HEK293 (cell line): ENCODE data around the gene CDHR1.

Experiments used
- GFI1B ChIP-seq: fragments of 450-650 bp; formaldehyde crosslinking; IDR thresholded peaks from 2 replicates; pipeline ENCODE4 v1.5.1; 2016; ENCODE audit warnings: missing biosample characterization, missing genetic modification characterization
- GLIS2 ChIP-seq: fragments of 450-650 bp; formaldehyde crosslinking; IDR thresholded peaks from 2 replicates; pipeline ENCODE4 v1.5.1; 2016; ENCODE audit warnings: missing biosample characterization, missing genetic modification characterization
- KLF1 ChIP-seq: fragments of 450-650 bp; formaldehyde crosslinking; IDR thresholded peaks from 2 replicates; pipeline ENCODE4 v1.5.1; 2016; ENCODE audit warnings: missing biosample characterization, missing genetic modification characterization
- SP7 ChIP-seq: fragments of 450-650 bp; formaldehyde crosslinking; IDR thresholded peaks from 2 replicates; pipeline ENCODE4 v1.5.1; 2016; ENCODE audit warnings: missing biosample characterization, missing genetic modification characterization
- TCF7L2 ChIP-seq: IDR thresholded peaks from 2 replicates; pipeline ENCODE4 v1.6.1; 2011; ENCODE audit warnings: low read depth, mild to moderate bottlenecking, inconsistent platforms, low read length, moderate library complexity, borderline replicate concordance
- ZFHX2 ChIP-seq: fragments of 450-650 bp; formaldehyde crosslinking; conservative IDR thresholded peaks from 2 replicates; pipeline ENCODE4 v1.5.1; 2016; ENCODE audit warnings: missing biosample characterization, missing genetic modification characterization
- ZFP3 ChIP-seq: fragments of 450-650 bp; formaldehyde crosslinking; IDR thresholded peaks from 2 replicates; pipeline ENCODE4 v1.5.1; 2016; ENCODE audit warnings: low read depth, missing biosample characterization, missing genetic modification characterization
- ZNF155 ChIP-seq: fragments of 450-650 bp; formaldehyde crosslinking; IDR thresholded peaks from 2 replicates; pipeline ENCODE4 v1.5.1; 2016; ENCODE audit warnings: missing biosample characterization, missing genetic modification characterization
- ZNF157 ChIP-seq: fragments of 450-650 bp; formaldehyde crosslinking; IDR thresholded peaks from 2 replicates; pipeline ENCODE4 v1.5.1; 2016; ENCODE audit warnings: missing biosample characterization, missing genetic modification characterization
- ZNF23 ChIP-seq: fragments of 450-650 bp; formaldehyde crosslinking; IDR thresholded peaks from 2 replicates; pipeline ENCODE4 v1.5.1; 2016; ENCODE audit warnings: missing biosample characterization, missing genetic modification characterization, borderline replicate concordance
- ZNF266 ChIP-seq: fragments of 450-650 bp; formaldehyde crosslinking; IDR thresholded peaks from 2 replicates; pipeline ENCODE4 v1.5.1; 2016; ENCODE audit warnings: missing biosample characterization, missing genetic modification characterization, low read depth
- ZNF274 ChIP-seq, 2 experiments: fragments of 200-500 bp in 1 of 2; fragments of 450-650 bp in 1 of 2; sonication (Bioruptor generic) in 1 of 2; formaldehyde crosslinking in 1 of 2; IDR thresholded peaks; 2 replicates each; pipeline versions ENCODE4 v1.5.1 to v1.6.1; 2014 to 2016; ENCODE audit warnings: borderline replicate concordance in 1 of 2, inconsistent platforms in 1 of 2, low read length in 1 of 2, missing biosample characterization in 1 of 2, missing genetic modification characterization in 1 of 2
- ZNF449 ChIP-seq: fragments of 450-650 bp; formaldehyde crosslinking; IDR thresholded peaks from 2 replicates; pipeline ENCODE4 v1.5.1; 2017; ENCODE audit warnings: missing biosample characterization, mild to moderate bottlenecking, missing genetic modification characterization, moderate library complexity
- ZNF530 ChIP-seq: fragments of 450-650 bp; formaldehyde crosslinking; IDR thresholded peaks from 2 replicates; pipeline ENCODE4 v1.5.1; 2016; ENCODE audit warnings: low read depth, missing biosample characterization, missing genetic modification characterization
- ZNF544 ChIP-seq: fragments of 450-650 bp; formaldehyde crosslinking; IDR thresholded peaks from 2 replicates; pipeline ENCODE4 v1.5.0; 2017; ENCODE audit warnings: missing biosample characterization, missing genetic modification characterization
- ZNF571 ChIP-seq: fragments of 450-650 bp; formaldehyde crosslinking; IDR thresholded peaks from 2 replicates; pipeline ENCODE4 v1.5.0; 2017; ENCODE audit warnings: missing biosample characterization, missing genetic modification characterization
- ZNF658 ChIP-seq: fragments of 450-650 bp; formaldehyde crosslinking; IDR thresholded peaks from 2 replicates; pipeline ENCODE4; 2016; ENCODE audit warnings: missing biosample characterization, missing genetic modification characterization
- ZNF785 ChIP-seq: fragments of 450-650 bp; formaldehyde crosslinking; IDR thresholded peaks from 2 replicates; pipeline ENCODE4 v1.5.1; 2016; ENCODE audit warnings: missing biosample characterization, missing genetic modification characterization
- TF ChIP-seq, protein P1 (sequence below): fragments of 450-650 bp; formaldehyde crosslinking; conservative IDR thresholded peaks from 2 replicates; pipeline ENCODE4 v1.5.1; 2016; ENCODE audit warnings: low read depth, missing biosample characterization, missing genetic modification characterization
- TF ChIP-seq, protein P2 (sequence below): fragments of 450-650 bp; formaldehyde crosslinking; IDR thresholded peaks from 2 replicates; pipeline ENCODE4 v1.5.1; 2016; ENCODE audit warnings: missing biosample characterization, missing genetic modification characterization
- TF ChIP-seq, protein P3 (sequence below): fragments of 450-650 bp; formaldehyde crosslinking; IDR thresholded peaks from 2 replicates; pipeline ENCODE4 v1.5.1; 2016; ENCODE audit warnings: missing biosample characterization, missing genetic modification characterization
- TF ChIP-seq, protein P4 (sequence below): fragments of 450-650 bp; formaldehyde crosslinking; IDR thresholded peaks from 2 replicates; pipeline ENCODE4 v1.5.1; 2017; ENCODE audit warnings: missing biosample characterization, missing genetic modification characterization
- TF ChIP-seq, protein P5 (sequence below): fragments of 450-650 bp; formaldehyde crosslinking; conservative IDR thresholded peaks from 2 replicates; pipeline ENCODE4 v1.5.1; 2016; ENCODE audit warnings: low read depth, missing biosample characterization, missing genetic modification characterization

The CDHR1 gene

GRCh38 chr10:84264611-84265141, 70.3 kb downstream of the CDHR1 start (continued):
- TF ChIP-seq, protein P1, sequence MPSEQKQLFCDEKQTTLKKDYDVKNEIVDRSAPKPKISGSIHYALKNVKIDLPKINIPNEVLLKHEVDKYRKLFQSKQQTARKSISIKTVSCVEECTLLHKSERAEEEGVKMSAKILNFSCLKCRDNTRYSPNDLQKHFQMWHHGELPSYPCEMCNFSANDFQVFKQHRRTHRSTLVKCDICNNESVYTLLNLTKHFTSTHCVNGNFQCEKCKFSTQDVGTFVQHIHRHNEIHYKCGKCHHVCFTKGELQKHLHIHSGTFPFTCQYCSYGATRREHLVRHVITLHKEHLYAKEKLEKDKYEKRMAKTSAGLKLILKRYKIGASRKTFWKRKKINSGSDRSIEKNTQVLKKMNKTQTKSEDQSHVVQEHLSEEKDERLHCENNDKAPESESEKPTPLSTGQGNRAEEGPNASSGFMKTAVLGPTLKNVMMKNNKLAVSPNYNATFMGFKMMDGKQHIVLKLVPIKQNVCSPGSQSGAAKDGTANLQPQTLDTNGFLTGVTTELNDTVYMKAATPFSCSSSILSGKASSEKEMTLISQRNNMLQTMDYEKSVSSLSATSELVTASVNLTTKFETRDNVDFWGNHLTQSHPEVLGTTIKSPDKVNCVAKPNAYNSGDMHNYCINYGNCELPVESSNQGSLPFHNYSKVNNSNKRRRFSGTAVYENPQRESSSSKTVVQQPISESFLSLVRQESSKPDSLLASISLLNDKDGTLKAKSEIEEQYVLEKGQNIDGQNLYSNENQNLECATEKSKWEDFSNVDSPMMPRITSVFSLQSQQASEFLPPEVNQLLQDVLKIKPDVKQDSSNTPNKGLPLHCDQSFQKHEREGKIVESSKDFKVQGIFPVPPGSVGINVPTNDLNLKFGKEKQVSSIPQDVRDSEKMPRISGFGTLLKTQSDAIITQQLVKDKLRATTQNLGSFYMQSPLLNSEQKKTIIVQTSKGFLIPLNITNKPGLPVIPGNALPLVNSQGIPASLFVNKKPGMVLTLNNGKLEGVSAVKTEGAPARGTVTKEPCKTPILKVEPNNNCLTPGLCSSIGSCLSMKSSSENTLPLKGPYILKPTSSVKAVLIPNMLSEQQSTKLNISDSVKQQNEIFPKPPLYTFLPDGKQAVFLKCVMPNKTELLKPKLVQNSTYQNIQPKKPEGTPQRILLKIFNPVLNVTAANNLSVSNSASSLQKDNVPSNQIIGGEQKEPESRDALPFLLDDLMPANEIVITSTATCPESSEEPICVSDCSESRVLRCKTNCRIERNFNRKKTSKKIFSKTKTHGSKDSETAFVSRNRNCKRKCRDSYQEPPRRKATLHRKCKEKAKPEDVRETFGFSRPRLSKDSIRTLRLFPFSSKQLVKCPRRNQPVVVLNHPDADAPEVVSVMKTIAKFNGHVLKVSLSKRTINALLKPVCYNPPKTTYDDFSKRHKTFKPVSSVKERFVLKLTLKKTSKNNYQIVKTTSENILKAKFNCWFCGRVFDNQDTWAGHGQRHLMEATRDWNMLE = no peak
- TF ChIP-seq, protein P2, sequence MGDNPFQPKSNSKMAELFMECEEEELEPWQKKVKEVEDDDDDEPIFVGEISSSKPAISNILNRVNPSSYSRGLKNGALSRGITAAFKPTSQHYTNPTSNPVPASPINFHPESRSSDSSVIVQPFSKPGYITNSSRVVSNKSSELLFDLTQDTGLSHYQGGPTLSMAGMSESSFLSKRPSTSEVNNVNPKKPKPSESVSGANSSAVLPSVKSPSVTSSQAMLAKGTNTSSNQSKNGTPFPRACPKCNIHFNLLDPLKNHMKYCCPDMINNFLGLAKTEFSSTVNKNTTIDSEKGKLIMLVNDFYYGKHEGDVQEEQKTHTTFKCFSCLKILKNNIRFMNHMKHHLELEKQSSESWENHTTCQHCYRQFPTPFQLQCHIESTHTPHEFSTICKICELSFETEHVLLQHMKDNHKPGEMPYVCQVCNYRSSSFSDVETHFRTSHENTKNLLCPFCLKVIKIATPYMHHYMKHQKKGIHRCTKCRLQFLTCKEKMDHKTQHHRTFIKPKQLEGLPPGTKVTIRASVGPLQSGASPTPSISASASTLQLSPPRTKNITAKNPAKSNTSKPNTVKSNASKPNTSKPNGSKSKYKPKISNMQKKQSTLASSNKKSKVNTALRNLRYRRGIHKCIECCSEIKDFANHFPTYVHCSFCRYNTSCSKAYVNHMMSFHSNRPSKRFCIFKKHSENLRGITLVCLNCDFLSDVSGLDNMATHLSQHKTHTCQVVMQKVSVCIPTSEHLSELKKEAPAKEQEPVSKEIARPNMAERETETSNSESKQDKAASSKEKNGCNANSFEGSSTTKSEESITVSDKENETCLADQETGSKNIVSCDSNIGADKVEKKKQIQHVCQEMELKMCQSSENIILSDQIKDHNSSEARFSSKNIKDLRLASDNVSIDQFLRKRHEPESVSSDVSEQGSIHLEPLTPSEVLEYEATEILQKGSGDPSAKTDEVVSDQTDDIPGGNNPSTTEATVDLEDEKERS (tag by site-specific recombination) = no peak
- no peak for TF ChIP-seq GFI1B (tag by site-specific recombination)
- TF ChIP-seq SP7 (tag by site-specific recombination) = 0 out of 2 replicates have a peak, but pooled peaks have one; percentile 16
- no peak for TF ChIP-seq ZNF157 (tag by site-specific recombination)
- TF ChIP-seq ZNF530 (tag by site-specific recombination) = no peak
- TF ChIP-seq TCF7L2 = no peak
- TF ChIP-seq, protein P3, sequence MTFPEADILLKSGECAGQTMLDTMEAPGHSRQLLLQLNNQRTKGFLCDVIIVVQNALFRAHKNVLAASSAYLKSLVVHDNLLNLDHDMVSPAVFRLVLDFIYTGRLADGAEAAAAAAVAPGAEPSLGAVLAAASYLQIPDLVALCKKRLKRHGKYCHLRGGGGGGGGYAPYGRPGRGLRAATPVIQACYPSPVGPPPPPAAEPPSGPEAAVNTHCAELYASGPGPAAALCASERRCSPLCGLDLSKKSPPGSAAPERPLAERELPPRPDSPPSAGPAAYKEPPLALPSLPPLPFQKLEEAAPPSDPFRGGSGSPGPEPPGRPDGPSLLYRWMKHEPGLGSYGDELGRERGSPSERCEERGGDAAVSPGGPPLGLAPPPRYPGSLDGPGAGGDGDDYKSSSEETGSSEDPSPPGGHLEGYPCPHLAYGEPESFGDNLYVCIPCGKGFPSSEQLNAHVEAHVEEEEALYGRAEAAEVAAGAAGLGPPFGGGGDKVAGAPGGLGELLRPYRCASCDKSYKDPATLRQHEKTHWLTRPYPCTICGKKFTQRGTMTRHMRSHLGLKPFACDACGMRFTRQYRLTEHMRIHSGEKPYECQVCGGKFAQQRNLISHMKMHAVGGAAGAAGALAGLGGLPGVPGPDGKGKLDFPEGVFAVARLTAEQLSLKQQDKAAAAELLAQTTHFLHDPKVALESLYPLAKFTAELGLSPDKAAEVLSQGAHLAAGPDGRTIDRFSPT = peak; percentile 59; the same call in 1 of the 2 replicates
- no peak for TF ChIP-seq ZNF266 (tag by site-specific recombination)
- peak; percentile 65 for TF ChIP-seq GLIS2 (tag by site-specific recombination)
- TF ChIP-seq ZFHX2 (tag by site-specific recombination) = peak; percentile 89
- no peak for TF ChIP-seq ZNF658 (tag by site-specific recombination)
- no peak for TF ChIP-seq ZFP3
- TF ChIP-seq ZNF449 = no peak
- TF ChIP-seq ZNF544 = no peak
- TF ChIP-seq, protein P4, sequence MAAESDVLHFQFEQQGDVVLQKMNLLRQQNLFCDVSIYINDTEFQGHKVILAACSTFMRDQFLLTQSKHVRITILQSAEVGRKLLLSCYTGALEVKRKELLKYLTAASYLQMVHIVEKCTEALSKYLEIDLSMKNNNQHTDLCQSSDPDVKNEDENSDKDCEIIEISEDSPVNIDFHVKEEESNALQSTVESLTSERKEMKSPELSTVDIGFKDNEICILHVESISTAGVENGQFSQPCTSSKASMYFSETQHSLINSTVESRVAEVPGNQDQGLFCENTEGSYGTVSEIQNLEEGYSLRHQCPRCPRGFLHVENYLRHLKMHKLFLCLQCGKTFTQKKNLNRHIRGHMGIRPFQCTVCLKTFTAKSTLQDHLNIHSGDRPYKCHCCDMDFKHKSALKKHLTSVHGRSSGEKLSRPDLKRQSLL (tag by site-specific recombination) = no peak
- TF ChIP-seq ZNF155 (tag by site-specific recombination) = no peak
- TF ChIP-seq ZNF571 (tag by site-specific recombination) = no peak
- no peak for TF ChIP-seq ZNF785
- no peak for TF ChIP-seq ZNF23
- no peak for TF ChIP-seq KLF1 (tag by site-specific recombination)
- TF ChIP-seq, protein P5, sequence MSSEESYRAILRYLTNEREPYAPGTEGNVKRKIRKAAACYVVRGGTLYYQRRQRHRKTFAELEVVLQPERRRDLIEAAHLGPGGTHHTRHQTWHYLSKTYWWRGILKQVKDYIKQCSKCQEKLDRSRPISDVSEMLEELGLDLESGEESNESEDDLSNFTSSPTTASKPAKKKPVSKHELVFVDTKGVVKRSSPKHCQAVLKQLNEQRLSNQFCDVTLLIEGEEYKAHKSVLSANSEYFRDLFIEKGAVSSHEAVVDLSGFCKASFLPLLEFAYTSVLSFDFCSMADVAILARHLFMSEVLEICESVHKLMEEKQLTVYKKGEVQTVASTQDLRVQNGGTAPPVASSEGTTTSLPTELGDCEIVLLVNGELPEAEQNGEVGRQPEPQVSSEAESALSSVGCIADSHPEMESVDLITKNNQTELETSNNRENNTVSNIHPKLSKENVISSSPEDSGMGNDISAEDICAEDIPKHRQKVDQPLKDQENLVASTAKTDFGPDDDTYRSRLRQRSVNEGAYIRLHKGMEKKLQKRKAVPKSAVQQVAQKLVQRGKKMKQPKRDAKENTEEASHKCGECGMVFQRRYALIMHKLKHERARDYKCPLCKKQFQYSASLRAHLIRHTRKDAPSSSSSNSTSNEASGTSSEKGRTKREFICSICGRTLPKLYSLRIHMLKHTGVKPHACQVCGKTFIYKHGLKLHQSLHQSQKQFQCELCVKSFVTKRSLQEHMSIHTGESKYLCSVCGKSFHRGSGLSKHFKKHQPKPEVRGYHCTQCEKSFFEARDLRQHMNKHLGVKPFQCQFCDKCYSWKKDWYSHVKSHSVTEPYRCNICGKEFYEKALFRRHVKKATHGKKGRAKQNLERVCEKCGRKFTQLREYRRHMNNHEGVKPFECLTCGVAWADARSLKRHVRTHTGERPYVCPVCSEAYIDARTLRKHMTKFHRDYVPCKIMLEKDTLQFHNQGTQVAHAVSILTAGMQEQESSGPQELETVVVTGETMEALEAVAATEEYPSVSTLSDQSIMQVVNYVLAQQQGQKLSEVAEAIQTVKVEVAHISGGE (tag by site-specific recombination) = no peak
- no peak for TF ChIP-seq ZNF274 (IDR thresholded peaks at IDR 0.05; ENCODE audit: low read length)
- TF ChIP-seq ZNF274 (tag by site-specific recombination; IDR thresholded peaks at IDR 0.05; ENCODE audit: borderline replicate concordance) = no peak
